HG03135 (cell line): ENCODE measurements around the gene SYT6.
A peak's percentile ranks its signal among the peaks of the same experiment; 100 is the strongest.

Experiments
- ATAC-seq: cut with Tn5 transposase; IDR thresholded peaks from one replicate; pipeline ENCODE4 v1.9.1; 2021; ENCODE audit warnings: mild to moderate bottlenecking, moderate library complexity; ENCODE audit not compliant: unreplicated experiment

Gene SYT6

DNA sequence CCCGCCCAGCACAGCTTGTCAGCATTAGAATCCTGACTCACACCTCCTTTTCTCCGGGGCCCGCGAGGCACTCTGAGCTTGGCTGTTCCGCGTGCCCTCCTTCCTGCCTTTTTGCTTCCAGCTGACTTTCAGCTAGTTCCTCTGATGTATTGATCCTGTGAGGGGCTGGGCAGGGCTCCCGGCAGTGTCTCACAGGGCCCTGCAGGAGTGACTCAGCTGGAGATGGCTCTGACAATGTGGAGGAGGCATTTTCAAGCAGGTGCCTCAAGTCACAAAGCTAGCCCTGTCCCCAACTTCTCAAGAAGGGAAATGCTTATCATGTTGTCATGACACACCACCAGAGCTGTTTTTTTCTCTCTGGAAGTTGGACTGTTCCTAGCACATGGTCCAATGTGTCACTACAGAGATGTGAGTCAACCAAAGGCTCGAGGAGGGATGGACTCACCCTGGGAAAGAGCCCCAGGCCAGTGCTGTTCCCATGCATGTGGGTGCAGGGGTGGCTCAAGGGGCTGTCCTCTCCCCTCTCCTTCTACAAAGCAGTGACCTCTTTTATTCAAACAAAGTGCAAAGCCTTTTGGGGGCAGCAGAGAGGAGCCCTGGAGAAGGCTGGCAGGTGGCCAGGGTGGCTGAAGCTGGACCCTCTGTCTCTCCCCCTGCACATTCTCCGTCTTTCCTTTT, 30.6 kb downstream of the SYT6 start:
- no peak for ATAC-seq

DNA sequence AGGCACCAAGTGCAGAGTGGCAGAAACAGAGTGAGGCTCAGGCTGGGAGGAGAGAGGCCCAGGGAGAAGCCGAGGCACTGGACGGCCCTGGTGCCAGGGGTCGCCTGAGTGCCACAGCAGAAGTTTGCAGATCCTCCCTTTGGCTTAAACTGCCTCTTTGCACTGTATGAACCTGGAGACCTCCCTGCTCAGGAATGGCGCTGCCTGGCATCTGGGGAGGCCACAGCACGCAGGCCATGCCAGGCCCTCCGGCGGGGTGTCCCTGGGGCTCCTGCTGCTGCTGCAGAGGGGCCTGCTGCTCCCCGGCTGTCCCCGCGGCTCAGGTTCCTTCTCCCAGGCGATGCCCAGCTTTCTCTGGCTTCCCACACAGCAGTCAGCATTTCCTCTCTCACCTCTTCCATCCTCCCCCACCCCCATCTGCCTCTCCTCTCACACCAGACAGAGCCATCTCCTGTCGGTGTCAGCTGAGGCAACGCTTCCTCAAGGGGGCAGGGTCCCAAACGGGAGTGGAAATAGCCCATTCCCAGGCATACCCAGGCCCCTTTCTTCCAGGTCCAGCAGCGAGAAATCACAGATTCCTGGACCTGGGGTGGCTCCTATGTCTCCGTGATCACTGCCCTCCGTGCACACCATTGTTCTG, 35.2 kb downstream of the SYT6 start:
- no peak for ATAC-seq

DNA sequence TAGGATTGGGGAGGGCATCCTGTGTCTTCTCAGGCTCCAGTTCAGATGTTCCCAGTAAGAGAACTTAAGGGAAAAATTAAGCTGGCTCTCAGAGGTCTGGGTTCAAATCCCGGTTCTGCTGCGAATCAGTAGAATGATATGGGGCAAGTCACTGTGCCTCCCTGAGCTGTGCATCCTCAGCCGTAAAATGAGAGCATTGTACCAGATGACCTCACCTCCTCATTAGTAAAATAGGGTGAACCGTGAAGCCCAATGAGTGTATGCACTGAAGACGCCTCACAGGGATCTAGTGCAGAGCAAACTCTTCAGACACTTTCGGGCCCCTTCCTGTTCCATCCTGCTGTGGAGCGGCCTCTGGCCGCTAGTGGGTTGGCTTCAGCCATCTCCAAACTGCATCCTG, 36.0 kb downstream of the SYT6 start:
- no peak for ATAC-seq

DNA sequence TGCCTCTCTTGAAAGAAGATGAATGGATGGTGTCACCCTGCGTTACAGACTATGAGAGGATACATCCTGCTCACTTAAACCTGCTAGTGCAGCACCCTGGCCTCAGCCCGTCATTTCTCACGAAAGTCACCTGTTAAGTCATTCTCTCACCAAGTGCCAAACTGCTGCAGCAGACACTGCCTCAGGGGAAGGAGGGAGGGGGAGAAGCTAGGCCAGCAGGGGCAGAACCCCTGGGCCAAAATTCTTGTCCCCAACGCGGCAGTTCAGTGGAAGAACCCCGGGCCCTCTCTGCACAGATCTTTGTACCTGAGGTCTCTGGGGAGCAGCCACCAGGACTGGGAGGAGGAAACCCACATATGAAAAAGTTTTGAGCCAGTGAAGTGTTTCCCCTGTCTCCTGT, 37.6 kb downstream of the SYT6 start:
- no peak for ATAC-seq

DNA sequence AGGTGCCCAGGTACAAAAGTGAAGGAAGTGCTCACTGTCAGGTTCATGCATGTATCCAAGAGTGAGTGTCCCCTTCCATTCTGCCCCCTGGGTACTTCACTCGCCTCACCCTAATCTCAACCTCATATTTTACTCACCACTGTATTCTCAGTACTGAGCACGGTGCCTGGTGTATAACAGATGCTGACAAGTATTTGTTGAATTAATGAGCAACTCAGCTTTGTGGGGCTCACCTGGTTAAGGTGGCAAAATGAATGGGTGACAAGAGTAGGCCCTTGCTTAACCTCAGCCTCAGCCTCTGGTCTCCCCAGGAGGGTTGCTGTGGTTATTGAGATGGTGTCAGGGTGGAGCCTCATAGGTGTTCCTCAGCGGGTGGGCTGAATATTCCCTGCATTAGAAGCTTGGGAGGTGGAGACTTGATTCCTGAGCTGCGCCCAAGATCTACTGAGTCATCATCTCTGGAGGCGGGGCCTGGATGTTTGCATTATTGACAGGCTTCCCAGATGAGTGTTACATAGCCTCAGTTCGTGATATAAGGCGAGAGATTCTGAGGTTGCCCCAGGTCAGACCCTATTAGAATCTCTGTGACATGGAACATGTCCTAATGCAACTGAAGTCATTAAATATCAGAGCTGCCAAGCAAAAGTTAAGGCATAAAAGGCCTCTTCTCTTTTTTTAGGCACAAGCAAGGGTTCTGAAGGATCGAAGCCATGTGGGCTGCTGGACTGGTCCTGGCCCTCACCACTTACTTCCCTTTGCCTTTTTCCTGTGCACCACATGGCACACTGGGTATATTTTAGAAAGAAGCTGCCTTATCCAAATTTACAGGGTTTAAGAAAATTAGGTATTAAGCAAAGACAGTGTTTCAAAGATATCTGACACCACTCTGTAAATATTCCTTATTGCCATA, 39.2 kb downstream of the SYT6 start:
- ATAC-seq: no peak

DNA sequence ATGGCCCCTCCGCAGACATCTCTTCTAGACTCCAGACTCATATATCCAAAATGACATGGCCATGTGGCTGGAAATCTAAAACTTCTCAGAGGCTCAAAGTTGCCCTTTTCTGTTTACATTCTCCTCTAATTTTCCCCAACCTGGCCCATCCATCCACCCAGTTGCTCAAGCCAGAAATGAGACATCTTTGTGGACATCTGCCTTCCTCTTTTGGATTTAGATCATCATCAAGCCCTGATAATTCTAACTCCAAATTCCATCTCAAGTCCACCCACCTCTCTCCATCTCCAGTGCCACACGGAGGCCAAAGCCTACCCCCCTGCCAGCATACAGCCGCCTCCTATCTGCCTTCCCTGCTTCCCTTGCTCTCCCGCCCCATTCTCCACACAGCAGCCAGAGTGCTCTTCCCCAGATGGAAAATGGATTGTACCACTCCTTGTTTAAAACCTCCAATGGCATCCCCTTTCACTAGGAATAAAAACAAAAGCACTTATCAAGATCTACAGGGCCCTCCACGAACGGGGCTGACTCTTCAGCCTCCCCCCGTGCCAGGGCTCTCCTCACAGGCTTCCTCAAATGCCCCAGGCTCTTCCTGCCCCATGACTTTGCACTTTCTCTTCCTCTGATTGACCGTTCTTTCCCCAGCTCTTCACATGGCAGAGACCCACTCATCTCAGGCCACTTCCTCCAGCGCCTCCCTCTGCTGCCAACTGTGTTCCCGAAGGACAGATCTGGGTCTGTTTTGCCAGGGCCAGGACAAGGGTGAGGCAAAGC, 40.1 kb downstream of the SYT6 start:
- no peak for ATAC-seq

DNA sequence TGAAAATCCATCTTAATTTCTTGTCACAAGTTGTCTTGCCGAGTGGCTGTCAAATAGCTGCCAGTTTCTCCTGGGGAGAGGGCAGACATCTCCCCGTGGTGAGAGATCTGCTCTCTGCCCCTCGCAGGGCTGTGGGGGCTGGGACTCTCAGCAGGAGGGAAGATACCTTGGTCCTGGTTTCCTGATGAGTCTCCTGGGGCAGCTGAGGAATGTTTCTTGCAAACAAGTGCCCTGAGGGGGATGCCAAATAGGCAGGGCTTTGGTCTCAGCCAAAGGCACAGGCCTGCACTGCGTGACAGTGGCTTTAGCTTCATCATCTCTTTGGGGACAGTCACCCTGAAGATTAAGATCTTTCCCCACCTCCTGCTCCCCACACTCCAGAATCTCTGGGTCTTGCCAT, 40.9 kb downstream of the SYT6 start:
- ATAC-seq: no peak

DNA sequence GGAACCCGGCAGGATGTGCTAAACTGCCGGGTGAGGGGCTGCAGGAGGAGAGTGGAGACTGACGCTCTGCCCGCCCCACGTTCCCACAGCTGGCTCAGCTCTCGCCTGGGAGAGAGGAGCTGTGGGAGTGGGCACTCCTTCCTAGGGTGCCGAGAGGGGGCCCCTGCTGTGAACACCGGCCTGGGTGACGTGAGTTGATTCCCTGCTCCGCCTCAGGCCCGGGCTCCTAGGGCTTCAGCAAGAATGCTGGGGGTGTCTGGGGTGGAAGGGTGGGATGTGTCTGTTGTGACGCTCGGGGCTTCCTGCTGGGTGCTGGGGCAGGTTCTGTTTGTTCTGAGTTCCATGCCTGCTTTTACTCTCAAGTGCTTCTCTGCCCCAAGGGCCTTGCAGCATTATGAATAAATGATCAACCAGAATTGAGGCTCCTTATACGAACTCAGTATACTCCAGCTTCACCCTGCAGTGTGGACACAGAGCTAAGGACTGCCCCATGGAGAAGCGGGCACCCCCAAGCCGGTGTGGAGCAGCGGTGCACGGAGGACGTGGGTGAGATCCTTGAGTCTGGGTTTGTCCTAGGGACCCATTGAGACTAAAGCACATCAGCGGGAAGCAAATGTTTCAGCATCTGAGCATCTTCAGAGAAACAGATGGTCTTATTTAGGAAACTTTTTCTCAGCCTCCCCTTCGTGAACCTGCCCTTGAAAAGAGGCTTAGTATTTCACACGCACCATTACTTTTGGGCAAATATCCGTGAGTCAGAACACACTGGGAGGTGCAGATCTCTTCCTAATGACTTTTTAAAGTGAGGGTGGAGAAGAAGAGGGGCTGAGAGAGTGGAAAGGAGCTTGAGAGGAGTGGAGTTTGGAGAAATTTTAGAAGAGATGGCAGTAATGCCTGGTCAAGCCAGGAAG, 41.7 kb downstream of the SYT6 start:
- ATAC-seq: no peak

DNA sequence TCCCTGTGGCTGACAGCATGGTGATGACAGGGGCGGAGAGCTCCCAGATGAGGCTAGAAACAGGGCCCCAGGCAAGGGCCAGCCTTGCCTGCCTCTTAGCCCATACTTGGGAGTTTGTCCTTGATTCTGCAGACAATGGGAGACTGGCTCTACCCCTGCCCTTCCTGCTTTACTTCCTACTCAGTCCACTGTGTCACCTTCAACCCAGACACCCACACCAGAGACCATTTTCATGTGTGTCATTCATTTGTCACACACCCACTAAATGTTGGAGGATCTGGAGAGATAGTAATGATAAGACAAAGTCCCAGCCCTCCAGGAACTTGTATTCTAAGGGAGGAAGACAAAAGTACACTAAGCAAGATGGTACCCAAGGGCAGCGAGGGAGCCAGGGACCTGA, 43.7 kb downstream of the SYT6 start:
- no peak for ATAC-seq

DNA sequence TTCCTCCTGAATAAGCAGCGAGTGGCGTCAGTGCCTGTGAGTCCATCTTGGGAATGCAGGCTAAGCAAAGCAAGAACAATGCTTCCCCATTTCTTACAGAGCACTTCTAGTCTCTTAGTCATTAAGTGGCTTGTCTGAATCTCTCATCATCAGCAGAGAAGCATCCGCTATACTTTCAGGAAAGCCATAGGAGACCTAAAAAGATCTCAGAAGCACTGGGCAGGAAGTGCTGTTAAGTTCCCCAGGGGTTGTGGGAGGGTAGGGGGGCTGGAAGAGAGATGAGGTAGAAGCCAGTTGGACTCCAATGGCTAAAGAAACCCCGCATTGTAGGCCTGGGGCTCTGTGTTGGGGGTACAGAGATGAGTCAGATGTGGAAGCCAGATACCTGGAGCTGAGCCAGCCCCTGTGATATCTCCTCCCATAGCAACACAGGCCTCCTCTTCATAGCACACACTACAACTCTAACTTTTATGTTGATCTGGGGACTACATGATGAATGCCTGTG, 44.9 kb downstream of the SYT6 start:
- peak; percentile 89 for ATAC-seq

DNA sequence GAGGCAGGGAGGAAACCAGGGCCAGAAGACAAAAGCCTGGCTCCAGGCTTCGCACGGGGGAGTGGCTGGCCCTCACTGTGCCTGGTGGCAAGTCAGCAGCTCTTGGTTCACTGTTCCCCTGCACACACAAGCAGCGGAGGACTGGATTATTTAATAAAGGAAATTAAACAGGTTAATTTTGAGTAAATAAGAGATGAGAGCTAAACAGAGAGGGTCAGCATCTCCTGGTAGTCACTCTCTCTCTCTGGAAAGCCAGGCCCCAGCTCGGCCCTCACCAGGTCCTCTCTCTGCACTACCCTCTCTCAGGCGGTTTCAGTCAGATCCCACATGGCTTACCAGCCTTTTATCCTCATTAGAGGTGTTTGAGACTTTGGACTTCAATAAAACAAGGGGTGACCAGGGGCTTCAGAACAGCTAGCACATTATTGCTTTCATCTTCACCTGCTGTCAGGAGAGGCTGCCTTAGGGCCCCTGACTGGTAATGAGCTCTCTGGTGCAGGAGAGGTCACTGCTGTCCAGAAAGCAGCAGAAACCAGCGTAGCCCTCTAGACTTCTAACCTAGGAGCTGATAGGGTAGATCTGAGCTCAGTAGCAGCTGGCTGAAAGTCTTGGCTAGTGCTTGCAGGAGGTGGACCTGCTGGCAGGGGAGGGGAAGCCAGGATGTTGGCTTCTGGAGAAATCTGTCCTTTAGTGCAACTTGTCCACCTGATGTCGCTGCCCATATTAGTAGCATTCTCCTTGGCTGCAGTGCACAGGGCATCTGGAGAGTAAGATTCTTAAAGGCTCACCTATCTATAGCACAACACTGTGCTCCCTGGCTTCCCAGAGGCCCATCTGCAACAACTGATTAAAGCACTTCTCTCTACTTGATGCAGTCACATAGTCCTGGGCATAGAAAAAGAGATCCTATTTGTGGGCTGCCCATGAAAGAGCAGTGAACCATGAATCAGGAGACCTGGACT, 45.9 kb downstream of the SYT6 start:
- ATAC-seq: no peak

DNA sequence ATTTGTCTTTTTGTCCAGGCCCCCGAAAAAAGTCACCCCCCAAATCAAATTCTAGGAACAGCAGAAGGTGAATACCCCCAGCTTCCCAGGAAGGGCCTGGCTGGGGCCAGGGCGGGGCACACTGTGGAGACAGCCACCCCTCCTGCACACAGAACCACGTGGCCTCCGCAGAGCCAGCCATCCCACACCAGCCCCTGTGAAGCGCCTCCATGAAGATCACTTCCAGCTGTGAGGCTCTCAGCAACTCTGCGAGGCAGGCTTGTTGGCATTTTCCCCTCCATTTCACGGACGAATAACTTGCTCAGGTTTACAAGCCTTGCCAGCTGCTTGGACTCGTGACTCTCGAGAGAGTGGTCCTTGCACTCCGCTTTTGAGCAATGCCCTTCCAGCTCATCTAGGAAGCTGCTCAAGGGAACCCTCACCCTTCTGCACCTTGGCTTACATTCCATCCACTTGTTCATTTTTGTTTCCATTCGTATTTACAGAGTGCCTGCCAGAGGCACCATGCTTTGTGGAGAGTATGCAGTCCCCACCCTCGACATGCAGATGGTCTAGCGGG, 48.2 kb downstream of the SYT6 start:
- no peak for ATAC-seq

DNA sequence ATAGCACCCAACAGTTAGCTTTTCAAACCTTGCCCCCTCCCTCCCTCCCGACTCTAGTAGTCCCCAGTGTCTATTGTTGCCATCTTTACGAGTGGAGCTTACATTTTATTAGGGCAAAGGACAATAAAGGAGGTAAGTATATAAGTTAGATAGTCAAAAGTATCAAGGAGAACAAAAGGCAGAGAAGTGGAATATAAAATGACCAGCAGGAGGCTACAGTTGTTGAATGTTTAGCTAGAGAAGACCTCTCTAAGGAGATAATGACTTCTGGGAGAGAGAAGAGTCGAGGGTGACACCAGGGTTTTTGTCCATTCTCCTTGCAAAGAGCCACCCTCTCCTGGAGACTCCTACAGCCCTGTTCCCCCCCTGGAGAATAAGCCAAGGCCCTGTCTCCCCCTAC, 48.7 kb downstream of the SYT6 start:
- ATAC-seq: no peak

DNA sequence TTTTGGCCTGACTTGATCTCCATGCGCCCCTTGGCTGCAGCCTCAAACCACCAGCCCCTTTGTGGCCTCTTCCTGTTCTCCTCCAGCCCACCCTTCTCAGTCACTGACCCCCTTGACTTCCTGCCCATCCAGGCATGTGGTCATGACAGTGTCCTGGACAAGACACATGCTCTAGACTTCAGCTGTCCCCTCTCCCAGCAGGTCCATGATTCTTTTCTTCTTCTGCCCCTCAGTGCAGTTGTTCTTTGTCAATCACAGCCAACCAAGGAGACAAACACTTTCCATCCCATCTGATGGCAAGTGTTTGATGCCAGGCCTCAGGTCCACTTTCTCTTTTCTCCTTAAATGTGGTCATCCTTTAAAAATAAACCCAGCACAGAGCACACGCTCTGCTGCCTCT, 49.7 kb downstream of the SYT6 start:
- ATAC-seq: no peak

DNA sequence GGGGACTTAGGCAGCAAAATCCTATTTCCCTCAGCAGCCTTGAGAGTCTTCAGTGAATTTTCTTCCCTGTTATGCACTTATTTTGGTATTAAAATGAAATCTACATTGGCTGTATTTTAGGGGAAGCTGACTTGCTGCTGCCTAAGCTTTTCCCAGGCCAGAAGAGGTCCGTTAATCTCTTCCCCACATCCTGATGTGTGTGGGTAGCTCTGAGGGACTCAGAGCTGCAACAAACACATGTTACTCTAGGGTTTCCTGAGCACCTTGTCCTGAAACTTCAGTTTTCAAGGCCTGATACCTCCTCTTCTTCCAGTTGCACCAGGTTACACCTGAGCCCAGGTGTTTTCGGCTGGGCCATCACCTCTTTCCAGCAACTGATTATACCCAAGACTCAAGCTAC, 51.5 kb downstream of the SYT6 start:
- no peak for ATAC-seq

DNA sequence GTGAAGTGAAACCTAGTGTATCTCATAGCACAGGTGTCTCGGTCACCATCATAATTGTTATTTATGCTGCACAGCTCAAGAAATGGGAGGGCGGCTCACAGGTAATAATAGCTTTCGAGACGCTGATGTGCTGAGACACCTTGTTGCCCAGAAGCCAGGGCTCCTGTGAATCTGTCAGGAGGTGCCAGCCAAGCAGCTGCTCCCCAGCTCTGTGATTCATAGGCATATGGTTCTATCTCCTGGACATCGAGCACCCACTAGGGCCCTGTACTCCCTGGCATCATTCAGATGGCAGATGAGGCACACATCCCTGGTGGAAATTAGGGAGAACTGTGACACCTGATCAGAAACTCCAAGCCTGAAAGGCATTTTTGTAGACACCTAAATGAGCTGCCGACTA, 53.5 kb downstream of the SYT6 start:
- no peak for ATAC-seq

DNA sequence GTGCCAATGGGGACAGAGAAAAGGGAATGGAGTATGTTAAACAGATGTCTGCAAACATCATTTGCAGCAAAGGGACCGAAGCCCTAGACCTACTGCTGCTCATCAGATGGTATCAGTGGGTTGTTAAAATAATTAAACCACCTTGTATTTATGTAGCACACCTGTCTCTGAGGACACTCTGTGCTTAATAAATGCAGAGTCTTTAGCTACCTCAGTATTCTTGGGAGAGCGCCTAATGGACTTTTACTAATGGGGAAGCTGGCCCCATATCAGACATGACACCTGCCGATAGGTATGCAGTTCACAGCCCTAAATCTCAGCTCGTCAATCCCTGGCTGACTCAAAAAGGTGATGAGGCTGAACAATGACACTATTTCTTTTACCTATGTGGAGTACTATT, 54.4 kb downstream of the SYT6 start:
- ATAC-seq: no peak

DNA sequence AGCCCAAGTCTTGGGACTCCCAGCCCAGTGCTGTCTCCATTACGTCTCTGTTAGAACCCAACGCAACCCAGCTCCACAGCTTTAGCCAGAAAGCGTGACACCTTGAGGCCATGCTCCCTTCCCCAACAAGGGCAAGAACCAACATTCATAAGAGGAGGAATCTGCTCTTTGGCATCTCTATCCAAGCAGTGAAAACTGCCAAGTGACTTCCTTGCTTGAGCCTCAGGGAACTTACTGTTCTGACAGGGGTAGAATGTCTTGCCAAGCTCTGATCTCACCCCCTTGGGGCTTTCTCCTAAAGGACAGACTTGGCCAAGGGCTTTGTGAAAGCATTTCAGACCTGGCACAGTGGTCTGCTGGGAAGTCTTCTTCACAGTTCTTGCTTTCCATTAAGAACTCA, 56.6 kb downstream of the SYT6 start:
- no peak for ATAC-seq

DNA sequence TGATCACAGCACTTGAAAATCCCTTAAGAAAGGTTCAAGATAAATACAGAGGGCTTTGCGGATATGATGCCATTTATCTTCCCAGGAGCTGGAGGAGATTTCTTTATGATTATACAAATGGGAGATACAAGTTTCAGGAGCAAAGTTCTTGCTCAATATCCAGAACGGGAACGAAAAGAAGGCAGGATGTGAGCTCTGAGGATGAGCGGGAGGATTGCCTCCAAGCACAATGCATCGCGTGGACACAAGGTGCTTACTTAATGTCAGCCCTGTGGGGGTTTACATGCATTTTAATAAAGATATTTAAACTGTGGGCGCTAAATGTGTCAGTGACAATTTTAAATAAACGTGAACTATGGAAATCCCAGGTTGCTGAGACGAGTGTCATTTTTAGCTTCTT, 59.0 kb downstream of the SYT6 start:
- no peak for ATAC-seq
